ENCODE results near the gene C11orf16. TPM values are rescaled to one million over a fixed set of nuclear protein-coding genes. Genes with fewer than 3 reads are reported as not detected.

Gene C11orf16
- total RNA-seq, 1 experiment from 2014 or later: not detected

GRCh38 chr11:8873741-8874405 is 58.9 kb downstream of the C11orf16 start:
- CTCF ChIA-PET: no interaction called here
- no peaks in the 10 kb centered on the region for H3K9me3 Mint-ChIP-seq (ENCODE audit: low read depth, unreplicated experiment)
- H3K27me3 Mint-ChIP-seq (ENCODE audit: unreplicated experiment): peaks cover 9% of the 10 kb centered on the region
- no peak overlapping the region for H3K27ac Mint-ChIP-seq (ENCODE audit: unreplicated experiment)
- no peak overlapping the region for H3K4me3 Mint-ChIP-seq (ENCODE audit: low read depth, unreplicated experiment)
- DNase-seq: no peak
- no TSS peak for BruUV-seq (replicated peaks)
- intact Hi-C loops (cut with micrococcal nuclease; ENCODE audit: unreplicated experiment): no loop called here
- TF ChIP-seq, protein P1, sequence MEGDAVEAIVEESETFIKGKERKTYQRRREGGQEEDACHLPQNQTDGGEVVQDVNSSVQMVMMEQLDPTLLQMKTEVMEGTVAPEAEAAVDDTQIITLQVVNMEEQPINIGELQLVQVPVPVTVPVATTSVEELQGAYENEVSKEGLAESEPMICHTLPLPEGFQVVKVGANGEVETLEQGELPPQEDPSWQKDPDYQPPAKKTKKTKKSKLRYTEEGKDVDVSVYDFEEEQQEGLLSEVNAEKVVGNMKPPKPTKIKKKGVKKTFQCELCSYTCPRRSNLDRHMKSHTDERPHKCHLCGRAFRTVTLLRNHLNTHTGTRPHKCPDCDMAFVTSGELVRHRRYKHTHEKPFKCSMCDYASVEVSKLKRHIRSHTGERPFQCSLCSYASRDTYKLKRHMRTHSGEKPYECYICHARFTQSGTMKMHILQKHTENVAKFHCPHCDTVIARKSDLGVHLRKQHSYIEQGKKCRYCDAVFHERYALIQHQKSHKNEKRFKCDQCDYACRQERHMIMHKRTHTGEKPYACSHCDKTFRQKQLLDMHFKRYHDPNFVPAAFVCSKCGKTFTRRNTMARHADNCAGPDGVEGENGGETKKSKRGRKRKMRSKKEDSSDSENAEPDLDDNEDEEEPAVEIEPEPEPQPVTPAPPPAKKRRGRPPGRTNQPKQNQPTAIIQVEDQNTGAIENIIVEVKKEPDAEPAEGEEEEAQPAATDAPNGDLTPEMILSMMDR (IDR thresholded peaks at IDR 0.05; ENCODE audit: unreplicated experiment): no peak
- no peaks in the 10 kb centered on the region for H3K4me1 Mint-ChIP-seq (ENCODE audit: low read depth, unreplicated experiment)
- H3K36me3 Mint-ChIP-seq (ENCODE audit: insufficient read depth, unreplicated experiment): no peaks in the 10 kb centered on the region

DNA sequence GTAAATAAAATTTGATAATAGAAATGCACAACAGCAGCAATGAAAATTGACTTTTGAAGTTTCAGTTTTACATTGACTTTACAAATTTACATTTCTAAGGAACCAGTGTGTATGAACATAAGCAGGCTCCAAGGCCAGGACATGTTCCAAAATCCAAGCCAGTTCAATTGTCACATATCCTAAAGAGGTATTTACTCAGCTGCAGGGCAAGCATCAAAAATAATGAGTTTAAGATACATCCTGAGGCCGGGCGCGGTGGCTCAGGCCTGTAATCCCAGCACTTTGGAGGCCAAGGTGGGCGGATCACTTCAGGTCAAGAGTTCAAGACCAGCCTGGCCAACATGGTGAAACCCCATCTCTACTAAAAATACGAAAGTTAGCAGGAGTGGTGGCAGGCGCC is 60.8 kb downstream of the C11orf16 start:
- H3K36me3 Mint-ChIP-seq (ENCODE audit: insufficient read depth, unreplicated experiment): no peaks in the 10 kb centered on the region
- H3K4me3 Mint-ChIP-seq (ENCODE audit: low read depth, unreplicated experiment): no peak overlapping the region
- intact Hi-C loops (cut with micrococcal nuclease; ENCODE audit: unreplicated experiment): no loop called here
- H3K9me3 Mint-ChIP-seq (ENCODE audit: low read depth, unreplicated experiment): no peaks in the 10 kb centered on the region
- peaks cover 9% of the 10 kb centered on the region for H3K4me1 Mint-ChIP-seq (ENCODE audit: low read depth, unreplicated experiment)
- DNase-seq: no peak
- no peak overlapping the region for H3K27ac Mint-ChIP-seq (ENCODE audit: unreplicated experiment)
- CTCF ChIA-PET: no interaction called here
- no TSS peak for BruUV-seq (replicated peaks)
- H3K27me3 Mint-ChIP-seq (ENCODE audit: unreplicated experiment): no peaks in the 10 kb centered on the region
- TF ChIP-seq, protein P1 (IDR thresholded peaks at IDR 0.05; ENCODE audit: unreplicated experiment): no peak

- intact Hi-C loops (cut with micrococcal nuclease; ENCODE audit: unreplicated experiment): no loop called here
- DNase-seq: peak; percentile 16
- Mint-ChIP-seq H3K4me3 (ENCODE audit: low read depth, unreplicated experiment) (peak overlapping the region; percentile 80), H3K4me1 (ENCODE audit: low read depth, unreplicated experiment) (peaks cover 9% of the 10 kb centered on the region), H3K36me3 (ENCODE audit: insufficient read depth, unreplicated experiment) (no peaks in the 10 kb centered on the region), H3K27ac (ENCODE audit: unreplicated experiment) (peak overlapping the region; percentile 15), H3K9me3 (ENCODE audit: low read depth, unreplicated experiment) (no peaks in the 10 kb centered on the region), H3K27me3 (ENCODE audit: unreplicated experiment) (no peaks in the 10 kb centered on the region)
- TF ChIP-seq, protein P1 (IDR thresholded peaks at IDR 0.05; ENCODE audit: unreplicated experiment): no peak
- BruUV-seq (replicated peaks): no TSS peak
- CTCF ChIA-PET: interaction anchor here (1.2 kb wide), 1 partner anchor 9 kb away, joined by 11 read pairs; no protein-coding TSS in a partner anchor
Observed at GRCh38 chr11:8871171-8871775, 61.5 kb downstream of the C11orf16 start.

GRCh38 chr11:8870411-8871170 is 62.2 kb downstream of the C11orf16 start:
- BruUV-seq (replicated peaks): no TSS peak
- Mint-ChIP-seq H3K27me3 (ENCODE audit: unreplicated experiment) (no peaks in the 10 kb centered on the region), H3K9me3 (ENCODE audit: low read depth, unreplicated experiment) (no peaks in the 10 kb centered on the region), H3K4me3 (ENCODE audit: low read depth, unreplicated experiment) (peak overlapping the region; percentile 80), H3K27ac (ENCODE audit: unreplicated experiment) (peak overlapping the region; percentile 15), H3K36me3 (ENCODE audit: insufficient read depth, unreplicated experiment) (no peaks in the 10 kb centered on the region), H3K4me1 (ENCODE audit: low read depth, unreplicated experiment) (peaks cover 9% of the 10 kb centered on the region)
- TF ChIP-seq, protein P1 (IDR thresholded peaks at IDR 0.05; ENCODE audit: unreplicated experiment): no peak
- intact Hi-C loops (cut with micrococcal nuclease; ENCODE audit: unreplicated experiment): no loop called here
- CTCF ChIA-PET: interaction anchor here (0.6 to 1.2 kb wide), 5 partner anchors 8 to 102 kb away, joined by 3 to 11 read pairs (median 3); no protein-coding TSS in a partner anchor
- peak; percentile 65 for DNase-seq

Other genes starting within 250 kb of the C11orf16 start
- gene AKIP1, start 21.8 kb downstream of the C11orf16 start, total RNA-seq (2022): 23.0 and 26.8 TPM in 2 replicates
- not detected in 2 replicates for gene ASCL3, start 10.1 kb upstream of the C11orf16 start, total RNA-seq (2022)
- 31.3 and 31.5 TPM in 2 replicates for gene TMEM9B, start 31.5 kb upstream of the C11orf16 start, total RNA-seq (2022)
- 0.73 and 0.83 TPM in 2 replicates for gene NRIP3, start 71.1 kb upstream of the C11orf16 start, total RNA-seq (2022)
- not detected in 2 replicates for gene SCUBE2, start 158.7 kb upstream of the C11orf16 start, total RNA-seq (2022)

All from Calu3 (cell line).